WI38 (cell line): ENCODE data around the gene GATB.

Experiments used
- H3K4me3 ChIP-seq: 2 replicates; pipeline ENCODE4 v1.5.1; 2011; ENCODE audit warnings: low read depth, mild to moderate bottlenecking, control low read depth, low read length
- TF ChIP-seq, protein P1 (sequence below): IDR thresholded peaks from 2 replicates; pipeline ENCODE4 v1.5.1; 2012; ENCODE audit warnings: low read depth, mild to moderate bottlenecking, control low read depth, low read length

The GATB gene

DNA sequence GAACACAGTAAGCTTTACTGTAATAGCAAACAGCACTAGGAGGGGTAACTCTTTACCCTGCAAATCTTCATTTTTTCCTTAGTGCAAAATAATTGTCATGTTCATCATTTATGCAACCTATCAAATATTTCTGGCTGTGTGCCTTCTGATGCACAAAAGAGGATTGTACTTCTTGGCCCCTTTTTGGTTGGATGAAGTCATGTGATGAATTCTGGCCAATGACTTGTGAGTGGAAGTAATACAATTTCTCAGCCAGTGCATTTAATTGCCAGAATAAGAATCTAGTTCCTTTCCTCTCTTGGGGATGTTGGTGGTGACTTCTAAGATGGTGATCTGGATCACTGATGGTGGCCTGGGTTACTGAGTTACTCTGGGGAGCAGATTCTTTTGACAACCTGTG is 37.0 kb upstream of the GATB start:
- H3K4me3 ChIP-seq: no peak overlapping the region
- TF ChIP-seq, protein P1, sequence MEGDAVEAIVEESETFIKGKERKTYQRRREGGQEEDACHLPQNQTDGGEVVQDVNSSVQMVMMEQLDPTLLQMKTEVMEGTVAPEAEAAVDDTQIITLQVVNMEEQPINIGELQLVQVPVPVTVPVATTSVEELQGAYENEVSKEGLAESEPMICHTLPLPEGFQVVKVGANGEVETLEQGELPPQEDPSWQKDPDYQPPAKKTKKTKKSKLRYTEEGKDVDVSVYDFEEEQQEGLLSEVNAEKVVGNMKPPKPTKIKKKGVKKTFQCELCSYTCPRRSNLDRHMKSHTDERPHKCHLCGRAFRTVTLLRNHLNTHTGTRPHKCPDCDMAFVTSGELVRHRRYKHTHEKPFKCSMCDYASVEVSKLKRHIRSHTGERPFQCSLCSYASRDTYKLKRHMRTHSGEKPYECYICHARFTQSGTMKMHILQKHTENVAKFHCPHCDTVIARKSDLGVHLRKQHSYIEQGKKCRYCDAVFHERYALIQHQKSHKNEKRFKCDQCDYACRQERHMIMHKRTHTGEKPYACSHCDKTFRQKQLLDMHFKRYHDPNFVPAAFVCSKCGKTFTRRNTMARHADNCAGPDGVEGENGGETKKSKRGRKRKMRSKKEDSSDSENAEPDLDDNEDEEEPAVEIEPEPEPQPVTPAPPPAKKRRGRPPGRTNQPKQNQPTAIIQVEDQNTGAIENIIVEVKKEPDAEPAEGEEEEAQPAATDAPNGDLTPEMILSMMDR: no peak

DNA sequence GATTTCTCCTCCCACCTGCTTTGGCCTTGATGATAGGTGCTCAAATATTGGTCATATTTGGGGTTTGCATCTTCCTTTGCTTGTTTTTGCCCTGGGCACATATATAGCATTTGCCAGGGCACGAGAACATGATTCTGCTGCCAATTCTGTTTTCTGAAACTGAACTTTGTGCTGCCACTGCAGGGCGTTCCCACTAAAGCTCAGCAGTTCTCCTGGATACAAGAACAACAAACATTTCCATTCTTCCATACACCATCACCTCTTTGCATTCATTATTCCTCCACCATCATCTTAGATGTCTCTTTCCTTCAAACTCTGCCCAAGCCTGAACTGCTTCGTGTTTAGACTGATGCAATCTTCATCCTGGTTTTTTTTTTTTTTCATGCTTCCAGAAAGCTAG is 36.3 kb upstream of the GATB start:
- no peak overlapping the region for H3K4me3 ChIP-seq
- TF ChIP-seq, protein P1: no peak

DNA sequence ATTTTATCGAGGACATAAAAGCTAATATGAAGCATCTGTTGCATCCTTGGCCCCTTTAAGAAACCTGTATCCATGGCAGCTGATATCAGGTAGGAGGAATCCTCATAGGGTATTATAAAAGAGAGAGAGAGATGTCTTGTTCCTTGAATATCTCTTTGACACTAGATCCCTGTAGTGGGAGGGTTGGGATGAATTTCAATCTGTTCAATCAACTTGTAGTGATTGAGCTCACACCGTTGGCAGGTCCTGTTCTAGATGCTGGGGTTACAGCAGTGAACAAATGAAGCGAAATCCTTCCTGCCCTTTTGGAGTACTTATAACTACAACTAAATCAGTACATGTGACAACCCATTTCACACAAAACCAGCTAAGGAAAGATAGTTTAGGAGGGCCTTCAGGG is 35.3 kb upstream of the GATB start:
- TF ChIP-seq, protein P1: no peak
- no peak overlapping the region for H3K4me3 ChIP-seq

DNA sequence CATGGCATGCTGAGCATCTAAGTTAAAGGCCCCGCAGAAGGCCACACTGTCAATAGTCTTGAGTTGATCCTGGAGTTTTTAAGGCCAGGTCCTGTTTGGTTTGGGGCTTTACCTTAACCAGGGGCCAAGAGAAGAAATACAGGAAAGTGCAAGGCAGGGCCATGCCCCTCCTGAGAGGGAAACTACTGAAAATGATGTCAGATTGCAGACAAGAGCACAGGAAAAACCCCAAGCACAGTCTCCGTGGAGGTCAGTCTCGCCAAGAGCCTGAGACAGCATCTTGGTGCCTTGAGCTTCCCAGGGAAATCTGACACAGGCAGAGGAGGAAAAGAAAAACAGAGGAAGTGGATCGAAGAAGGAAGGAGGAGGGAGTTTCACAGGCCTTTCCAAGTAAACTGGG is 32.2 kb upstream of the GATB start:
- TF ChIP-seq, protein P1: no peak
- no peak overlapping the region for H3K4me3 ChIP-seq

DNA sequence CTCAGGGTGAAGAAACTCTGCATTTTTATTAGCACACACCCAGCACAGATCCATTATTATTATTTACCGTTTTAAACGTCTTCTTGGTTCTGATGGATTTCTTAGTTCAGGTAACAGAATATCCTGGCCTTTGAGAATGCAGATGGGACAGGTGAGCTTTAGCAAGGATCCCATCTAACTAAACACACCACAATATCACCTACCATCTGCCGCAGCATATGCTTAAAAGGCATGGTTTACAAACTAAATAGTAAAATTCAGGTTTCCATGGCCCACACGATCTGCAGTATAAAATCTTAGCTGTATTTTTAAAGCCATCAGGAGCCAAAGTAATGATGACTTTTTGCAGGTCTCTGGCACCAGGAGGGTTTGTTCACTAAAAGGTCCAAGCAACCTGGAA is 31.7 kb upstream of the GATB start:
- TF ChIP-seq, protein P1: no peak
- no peak overlapping the region for H3K4me3 ChIP-seq

DNA sequence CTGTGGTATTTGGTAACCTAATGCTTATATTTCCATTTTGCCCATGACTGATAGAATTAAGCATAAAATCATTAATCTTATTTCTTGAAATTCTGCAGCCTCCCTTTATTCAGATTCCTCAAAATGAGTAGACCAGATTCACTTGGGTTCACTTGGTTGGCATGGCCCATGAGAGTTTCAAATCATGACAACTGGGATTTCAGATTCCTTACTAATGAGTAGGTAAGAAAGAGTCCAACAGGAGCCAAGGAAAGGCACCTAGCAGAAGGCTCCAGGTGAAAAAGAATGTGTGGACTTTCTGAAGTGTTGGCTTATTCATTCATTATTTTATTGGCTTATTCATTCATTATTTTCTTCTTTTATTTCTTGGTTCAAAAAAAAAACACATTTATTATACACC is 27.2 kb upstream of the GATB start:
- no peak overlapping the region for H3K4me3 ChIP-seq
- TF ChIP-seq, protein P1: no peak

DNA sequence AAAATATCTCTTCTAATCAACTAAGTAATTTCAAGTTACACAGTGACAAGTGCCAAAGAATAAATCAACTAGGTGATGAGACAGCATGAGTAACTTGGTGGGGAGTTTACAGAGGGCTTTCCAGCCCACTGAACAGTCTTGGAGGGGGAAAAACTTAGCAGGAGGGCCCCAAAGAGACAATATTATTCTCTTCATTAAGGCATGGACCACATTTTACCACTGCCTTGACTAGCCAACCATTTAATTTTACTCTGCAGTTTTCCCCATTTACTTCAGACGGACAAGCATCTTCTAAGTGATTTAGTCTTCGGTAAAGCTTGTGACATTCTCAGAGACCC is 25.3 kb upstream of the GATB start:
- TF ChIP-seq, protein P1: no peak
- no peak overlapping the region for H3K4me3 ChIP-seq
